HG02938 (cell line): ENCODE measurements around the gene ASXL3.

Source experiments
- ATAC-seq: cut with Tn5 transposase; IDR thresholded peaks from one replicate; pipeline ENCODE4 v1.9.1; 2021; ENCODE audit warnings: mild to moderate bottlenecking, moderate library complexity; ENCODE audit not compliant: unreplicated experiment

ASXL3 gene

GRCh38 chr18:33581856-33582255 is 3.8 kb downstream of the ASXL3 start:
- no peak for ATAC-seq

- ATAC-seq = no peak
Observed at GRCh38 chr18:33583901-33584300, 5.9 kb downstream of the ASXL3 start.

GRCh38 chr18:33584548-33585430 is 6.8 kb downstream of the ASXL3 start:
- ATAC-seq = no peak

GRCh38 chr18:33585431-33585775 is 7.4 kb downstream of the ASXL3 start:
- no peak for ATAC-seq

GRCh38 chr18:33588361-33588760 is 10.3 kb downstream of the ASXL3 start:
- ATAC-seq = no peak

GRCh38 chr18:33593261-33593660 is 15.2 kb downstream of the ASXL3 start:
- no peak for ATAC-seq

GRCh38 chr18:33594799-33595198 is 16.8 kb downstream of the ASXL3 start:
- no peak for ATAC-seq

GRCh38 chr18:33596178-33596854 is 18.3 kb downstream of the ASXL3 start:
- ATAC-seq = no peak

GRCh38 chr18:33600846-33601245 is 22.8 kb downstream of the ASXL3 start:
- ATAC-seq = no peak

GRCh38 chr18:33603454-33603853 is 25.4 kb downstream of the ASXL3 start:
- ATAC-seq = no peak

GRCh38 chr18:33605250-33605649 is 27.2 kb downstream of the ASXL3 start:
- no peak for ATAC-seq

GRCh38 chr18:33606621-33607020 is 28.6 kb downstream of the ASXL3 start:
- no peak for ATAC-seq

- ATAC-seq = no peak
Observed at GRCh38 chr18:33611525-33612135, 33.6 kb downstream of the ASXL3 start.

- no peak for ATAC-seq
Observed at GRCh38 chr18:33612632-33613031, 34.6 kb downstream of the ASXL3 start.

GRCh38 chr18:33616556-33616955 is 38.5 kb downstream of the ASXL3 start:
- ATAC-seq = no peak

GRCh38 chr18:33627114-33627513 is 49.1 kb downstream of the ASXL3 start:
- ATAC-seq = no peak

- no peak for ATAC-seq
Observed at GRCh38 chr18:33630476-33630875, 52.5 kb downstream of the ASXL3 start.

- ATAC-seq = no peak
Observed at GRCh38 chr18:33641141-33641540, 63.1 kb downstream of the ASXL3 start.

- no peak for ATAC-seq
Observed at GRCh38 chr18:33644494-33644893, 66.5 kb downstream of the ASXL3 start.

- ATAC-seq = no peak
Observed at GRCh38 chr18:33647365-33647764, 69.3 kb downstream of the ASXL3 start.

GRCh38 chr18:33652635-33653034 is 74.6 kb downstream of the ASXL3 start:
- ATAC-seq = no peak

- no peak for ATAC-seq
Observed at GRCh38 chr18:33653231-33653630, 75.2 kb downstream of the ASXL3 start.
